HG03175 (cell line): ENCODE results near the gene YPEL2.

ENCODE experiments used
- ATAC-seq: cut with Tn5 transposase; IDR thresholded peaks from one replicate; pipeline ENCODE4 v1.9.1; 2021; ENCODE audit warnings: mild to moderate bottlenecking, moderate library complexity; ENCODE audit not compliant: unreplicated experiment

Gene YPEL2

GRCh38 chr17:59356543-59357218, 25.2 kb downstream of the YPEL2 start:
- no peak for ATAC-seq

- ATAC-seq: no peak
These were observed 25.8 kb downstream of the YPEL2 start for GRCh38 chr17:59357219-59357697.

- ATAC-seq: no peak
These were observed 26.5 kb downstream of the YPEL2 start for GRCh38 chr17:59357929-59358328.

GRCh38 chr17:59361386-59361785, 29.9 kb downstream of the YPEL2 start:
- no peak for ATAC-seq

GRCh38 chr17:59361916-59362810, 30.7 kb downstream of the YPEL2 start:
- ATAC-seq: peak; percentile 63

GRCh38 chr17:59362811-59363205, 31.4 kb downstream of the YPEL2 start:
- no peak for ATAC-seq

- no peak for ATAC-seq
These were observed 34.0 kb downstream of the YPEL2 start for GRCh38 chr17:59365383-59365981.

GRCh38 chr17:59366040-59366757, 34.7 kb downstream of the YPEL2 start:
- ATAC-seq: no peak

GRCh38 chr17:59366773-59367656, 35.6 kb downstream of the YPEL2 start:
- no peak for ATAC-seq

GRCh38 chr17:59367657-59368045, 36.2 kb downstream of the YPEL2 start:
- ATAC-seq: no peak

GRCh38 chr17:59368218-59368857, 36.9 kb downstream of the YPEL2 start:
- no peak for ATAC-seq

- ATAC-seq: no peak
These were observed 37.8 kb downstream of the YPEL2 start for GRCh38 chr17:59369031-59369975.

- no peak for ATAC-seq
These were observed 39.3 kb downstream of the YPEL2 start for GRCh38 chr17:59370593-59371299.

- ATAC-seq: no peak
These were observed 40.1 kb downstream of the YPEL2 start for GRCh38 chr17:59371416-59372100.

- ATAC-seq: peak; percentile 49
These were observed 40.8 kb downstream of the YPEL2 start for GRCh38 chr17:59372138-59372751.

- no peak for ATAC-seq
These were observed 42.5 kb downstream of the YPEL2 start for GRCh38 chr17:59373882-59374495.
